HEK293 (cell line): ENCODE results near the gene PRRG4.

Experiments
- ATF2 ChIP-seq: fragments of 450-650 bp; formaldehyde crosslinking; IDR thresholded peaks from 2 replicates; pipeline ENCODE4 v1.5.1; 2016; ENCODE audit warnings: missing biosample characterization, missing genetic modification characterization, low read depth
- CTCF ChIP-seq: fragments of 450-650 bp; formaldehyde crosslinking; IDR thresholded peaks from 2 replicates; pipeline ENCODE4 v1.5.1; 2016; ENCODE audit warnings: missing biosample characterization, missing genetic modification characterization
- SP2 ChIP-seq: fragments of 450-650 bp; formaldehyde crosslinking; IDR thresholded peaks from 2 replicates; pipeline ENCODE4 v1.5.1; 2016; ENCODE audit warnings: missing biosample characterization, missing genetic modification characterization
- ZNF704 ChIP-seq: fragments of 450-650 bp; formaldehyde crosslinking; IDR thresholded peaks from 2 replicates; pipeline ENCODE4 v1.5.1; 2016; ENCODE audit warnings: missing biosample characterization, missing genetic modification characterization

- no peak for TF ChIP-seq SP2 (tag by site-specific recombination)
- no peak for TF ChIP-seq ATF2
- no peak for TF ChIP-seq CTCF
- no peak for TF ChIP-seq ZNF704 (tag by site-specific recombination)
Observed at GRCh38 chr11:32790916-32791315, 38.8 kb upstream of the PRRG4 start.
